ENCODE measurements around the gene MYO18A.
A peak's percentile ranks its signal among the peaks of the same experiment; 100 is the strongest.
"Not testable (repeated sequence)": the region's sequence is repeated elsewhere in the genome, so short reads cannot be mapped to it uniquely, and the experiment has no call there.

The MYO18A gene, protein sequence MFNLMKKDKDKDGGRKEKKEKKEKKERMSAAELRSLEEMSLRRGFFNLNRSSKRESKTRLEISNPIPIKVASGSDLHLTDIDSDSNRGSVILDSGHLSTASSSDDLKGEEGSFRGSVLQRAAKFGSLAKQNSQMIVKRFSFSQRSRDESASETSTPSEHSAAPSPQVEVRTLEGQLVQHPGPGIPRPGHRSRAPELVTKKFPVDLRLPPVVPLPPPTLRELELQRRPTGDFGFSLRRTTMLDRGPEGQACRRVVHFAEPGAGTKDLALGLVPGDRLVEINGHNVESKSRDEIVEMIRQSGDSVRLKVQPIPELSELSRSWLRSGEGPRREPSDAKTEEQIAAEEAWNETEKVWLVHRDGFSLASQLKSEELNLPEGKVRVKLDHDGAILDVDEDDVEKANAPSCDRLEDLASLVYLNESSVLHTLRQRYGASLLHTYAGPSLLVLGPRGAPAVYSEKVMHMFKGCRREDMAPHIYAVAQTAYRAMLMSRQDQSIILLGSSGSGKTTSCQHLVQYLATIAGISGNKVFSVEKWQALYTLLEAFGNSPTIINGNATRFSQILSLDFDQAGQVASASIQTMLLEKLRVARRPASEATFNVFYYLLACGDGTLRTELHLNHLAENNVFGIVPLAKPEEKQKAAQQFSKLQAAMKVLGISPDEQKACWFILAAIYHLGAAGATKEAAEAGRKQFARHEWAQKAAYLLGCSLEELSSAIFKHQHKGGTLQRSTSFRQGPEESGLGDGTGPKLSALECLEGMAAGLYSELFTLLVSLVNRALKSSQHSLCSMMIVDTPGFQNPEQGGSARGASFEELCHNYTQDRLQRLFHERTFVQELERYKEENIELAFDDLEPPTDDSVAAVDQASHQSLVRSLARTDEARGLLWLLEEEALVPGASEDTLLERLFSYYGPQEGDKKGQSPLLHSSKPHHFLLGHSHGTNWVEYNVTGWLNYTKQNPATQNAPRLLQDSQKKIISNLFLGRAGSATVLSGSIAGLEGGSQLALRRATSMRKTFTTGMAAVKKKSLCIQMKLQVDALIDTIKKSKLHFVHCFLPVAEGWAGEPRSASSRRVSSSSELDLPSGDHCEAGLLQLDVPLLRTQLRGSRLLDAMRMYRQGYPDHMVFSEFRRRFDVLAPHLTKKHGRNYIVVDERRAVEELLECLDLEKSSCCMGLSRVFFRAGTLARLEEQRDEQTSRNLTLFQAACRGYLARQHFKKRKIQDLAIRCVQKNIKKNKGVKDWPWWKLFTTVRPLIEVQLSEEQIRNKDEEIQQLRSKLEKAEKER (N-terminal part only)

DNA sequence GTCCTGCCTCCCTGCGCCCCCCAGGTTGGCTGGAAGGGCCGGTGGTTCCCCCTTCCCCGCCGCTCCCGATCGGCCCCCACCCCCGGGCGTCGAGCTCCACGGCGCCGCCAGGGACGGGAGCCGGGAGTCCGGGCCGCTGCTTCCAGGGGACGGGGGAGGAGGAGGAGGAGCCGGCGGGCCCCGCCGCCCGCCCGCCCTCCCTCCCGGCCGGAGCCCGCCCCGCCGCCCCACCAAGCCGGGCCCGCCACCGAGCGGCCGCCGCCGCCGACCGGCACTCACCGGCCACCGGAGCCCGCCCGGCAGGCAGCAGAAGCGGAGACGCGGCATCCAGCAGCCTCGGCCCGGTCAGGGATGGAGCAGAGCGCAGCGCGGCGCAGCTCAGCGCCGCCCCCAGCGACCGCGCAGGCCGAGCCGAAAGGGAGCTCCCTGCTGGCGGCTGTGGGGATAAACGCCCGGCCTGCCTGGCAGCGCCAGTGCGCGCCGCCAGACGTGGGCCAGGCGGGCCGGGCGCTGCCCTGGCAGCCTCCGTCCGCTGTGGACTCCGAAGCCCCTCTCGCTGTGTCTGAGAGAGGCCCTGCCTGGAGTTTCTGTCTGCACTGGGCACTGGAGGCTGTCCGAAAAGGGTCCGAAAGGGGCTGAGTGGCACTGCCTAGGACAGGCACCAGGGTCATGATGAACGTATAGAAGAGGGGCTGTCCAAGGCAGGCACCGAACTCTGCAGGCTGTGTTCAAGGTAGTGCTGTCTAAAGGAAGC lies at the start of gene MYO18A:
MYO18A (minus strand) TSS at position 365 of the 754 bp plus-strand sequence. CDS start 13,458 bp downstream, outside the sequence.
- Mint-ChIP-seq H3K27me3 (peaks cover 7% of the 10 kb centered on the region), H3K36me3 (ENCODE audit: low read depth) (no peaks in the 10 kb centered on the region), H3K4me3 (peak within 1 kb of the TSS; percentile 66), H3K27ac (no peak within 1 kb of the TSS), H3K9me3 (no peaks in the 10 kb centered on the region), H3K4me1 (ENCODE audit: low read depth) (peaks cover 35% of the 10 kb centered on the region)

DNA sequence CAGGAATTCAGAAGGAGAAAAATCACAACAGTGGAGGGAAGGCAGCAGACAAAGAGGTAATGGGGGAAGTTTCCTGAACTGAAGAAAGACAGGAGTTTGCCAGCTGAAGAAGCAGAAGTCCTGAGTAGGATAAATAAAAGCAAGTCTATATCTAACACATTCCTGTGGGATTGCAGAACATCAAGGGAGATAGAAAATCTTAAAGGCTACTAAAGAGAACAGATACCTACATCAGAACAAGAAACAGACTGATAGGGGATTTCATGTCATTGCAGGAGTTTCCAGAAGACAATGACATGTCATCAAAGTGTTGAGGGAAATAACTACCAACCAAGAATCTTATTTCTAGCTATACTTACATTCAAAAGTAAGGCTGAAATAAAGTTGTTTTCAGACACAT lies 45.2 kb upstream of the MYO18A start:
- no peaks in the 10 kb centered on the region for H3K36me3 Mint-ChIP-seq (ENCODE audit: low read depth)
- no peak overlapping the region for H3K4me3 Mint-ChIP-seq
- peaks cover 5% of the 10 kb centered on the region for H3K4me1 Mint-ChIP-seq (ENCODE audit: low read depth)
- no peaks in the 10 kb centered on the region for H3K27me3 Mint-ChIP-seq
- H3K27ac Mint-ChIP-seq: no peak overlapping the region
- no peaks in the 10 kb centered on the region for H3K9me3 Mint-ChIP-seq

DNA sequence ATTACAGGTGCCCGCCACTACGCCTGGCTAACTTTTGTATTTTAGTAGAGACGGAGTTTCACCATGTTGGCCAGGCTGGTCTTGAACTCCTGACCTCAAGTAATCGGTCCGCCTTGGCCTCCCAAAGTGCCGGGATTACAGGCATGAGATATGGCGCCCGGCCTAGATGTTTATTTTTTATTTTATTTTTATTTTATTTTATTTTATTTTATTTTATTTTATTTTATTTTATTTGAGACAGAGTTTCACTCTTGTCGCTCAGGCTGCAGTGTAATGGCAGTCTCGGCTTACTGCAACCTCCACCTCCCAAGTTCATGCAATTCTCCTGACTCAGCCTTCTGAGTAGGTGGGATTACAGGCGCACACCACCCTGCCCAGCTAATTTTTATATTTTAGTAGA lies 41.1 kb upstream of the MYO18A start:
- not testable (repeated sequence) for H3K4me1 Mint-ChIP-seq (ENCODE audit: low read depth); H3K4me3 Mint-ChIP-seq; H3K27me3 Mint-ChIP-seq; H3K27ac Mint-ChIP-seq; H3K9me3 Mint-ChIP-seq; H3K36me3 Mint-ChIP-seq (ENCODE audit: low read depth)

DNA sequence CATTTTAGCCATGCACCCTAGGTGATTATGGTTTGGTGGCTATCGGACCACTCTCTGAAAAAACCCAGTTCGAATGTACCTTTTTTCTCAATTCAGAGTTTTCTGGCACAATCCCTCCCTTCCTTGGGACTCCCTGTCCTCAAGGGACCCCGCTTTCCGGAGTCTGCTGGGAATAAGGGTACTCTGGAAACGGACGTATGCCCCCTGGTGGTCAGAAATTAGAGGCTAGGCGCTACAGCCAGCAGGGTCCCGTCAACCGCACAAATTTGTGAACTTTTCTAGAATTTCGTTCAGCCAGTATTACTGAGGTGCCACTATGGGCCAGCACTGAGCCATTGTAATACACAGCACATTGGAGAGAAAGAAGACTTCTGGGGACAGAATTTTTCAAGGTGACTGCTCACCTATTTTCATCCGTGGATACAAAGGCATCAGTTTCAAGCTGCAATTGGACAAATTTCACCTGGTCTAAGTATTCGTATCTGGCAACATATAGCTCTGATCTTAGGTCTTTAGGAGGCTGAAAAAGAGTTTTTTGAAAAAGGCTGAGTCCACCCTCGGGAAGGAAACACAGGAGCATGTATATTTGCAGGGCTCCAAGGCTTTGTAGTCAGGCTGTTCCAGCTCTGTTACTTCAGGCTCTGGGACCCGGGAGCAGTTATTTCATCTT lies 39.3 kb upstream of the MYO18A start:
- Mint-ChIP-seq H3K27ac (no peak overlapping the region), H3K36me3 (ENCODE audit: low read depth) (no peaks in the 10 kb centered on the region), H3K4me1 (ENCODE audit: low read depth) (peaks cover 4% of the 10 kb centered on the region), H3K27me3 (no peaks in the 10 kb centered on the region), H3K9me3 (no peaks in the 10 kb centered on the region), H3K4me3 (no peak overlapping the region)

DNA sequence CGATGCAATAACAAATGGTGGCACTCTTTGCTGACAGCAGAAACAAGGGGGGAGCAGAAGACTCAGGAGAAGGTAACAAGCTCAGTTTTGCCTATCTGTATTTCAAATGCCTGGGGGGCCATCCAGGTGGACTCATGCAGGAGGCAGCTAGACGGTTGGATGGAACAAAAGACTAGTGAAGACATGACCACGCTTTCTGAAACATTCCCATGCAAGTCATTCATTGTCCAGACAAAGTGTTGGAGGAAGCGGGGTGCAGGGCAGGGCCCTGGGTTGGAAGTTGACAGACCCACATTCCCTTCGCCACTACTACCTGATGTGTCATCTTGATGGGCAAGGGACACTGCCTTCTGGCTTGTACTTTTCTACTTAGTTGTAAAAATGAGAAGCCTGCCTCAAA lies 36.7 kb upstream of the MYO18A start:
- H3K27me3 Mint-ChIP-seq: no peaks in the 10 kb centered on the region
- no peak overlapping the region for H3K27ac Mint-ChIP-seq
- H3K4me3 Mint-ChIP-seq: no peak overlapping the region

DNA sequence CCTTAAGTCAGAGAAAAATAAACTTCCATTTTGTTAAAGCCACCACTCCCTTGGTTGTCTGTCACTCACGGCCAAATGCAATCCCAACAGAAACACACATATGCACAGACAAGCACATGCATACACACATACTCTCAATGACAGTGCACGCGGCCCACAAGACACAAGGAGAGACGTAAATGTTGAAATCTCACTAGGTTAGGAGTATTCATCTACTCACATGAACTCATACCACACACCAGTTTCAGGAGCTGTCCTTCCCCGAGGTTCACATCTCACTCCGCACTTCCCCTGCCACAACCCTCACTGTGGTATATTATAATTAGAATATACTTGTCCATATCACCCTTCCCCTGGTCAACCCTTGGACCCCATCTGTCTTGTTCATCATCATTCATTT lies 36.0 kb upstream of the MYO18A start:
- Mint-ChIP-seq H3K27me3 (no peaks in the 10 kb centered on the region), H3K4me1 (ENCODE audit: low read depth) (peaks cover 4% of the 10 kb centered on the region), H3K27ac (no peak overlapping the region), H3K4me3 (no peak overlapping the region), H3K36me3 (ENCODE audit: low read depth) (no peaks in the 10 kb centered on the region), H3K9me3 (no peaks in the 10 kb centered on the region)

More for the DNA sequence above, 36.7 kb upstream of the MYO18A start:
- Mint-ChIP-seq H3K4me1 (ENCODE audit: low read depth) (peaks cover 4% of the 10 kb centered on the region), H3K9me3 (no peaks in the 10 kb centered on the region), H3K36me3 (ENCODE audit: low read depth) (no peaks in the 10 kb centered on the region)

DNA sequence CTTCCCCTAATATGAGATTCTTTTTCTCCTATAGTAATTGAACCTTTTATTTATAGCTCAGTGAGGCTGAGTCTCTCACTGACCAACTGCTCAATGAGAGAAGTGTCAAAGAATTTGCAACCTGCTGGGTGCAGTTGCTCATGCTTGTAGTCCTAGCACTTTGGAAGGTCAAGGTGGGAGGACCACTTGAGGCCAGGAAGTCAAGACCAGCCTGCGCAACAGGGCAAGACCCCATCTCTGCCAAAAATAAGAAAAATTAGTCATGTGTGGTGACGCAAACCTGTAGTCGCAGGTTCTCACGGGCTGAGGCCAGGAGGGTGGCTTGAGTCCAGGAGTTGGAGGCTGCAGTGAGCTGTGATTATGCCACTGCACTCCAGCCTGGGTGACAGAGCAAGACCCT lies 35.5 kb upstream of the MYO18A start:
- H3K27me3 Mint-ChIP-seq: no peaks in the 10 kb centered on the region
- H3K4me3 Mint-ChIP-seq: no peak overlapping the region
- H3K4me1 Mint-ChIP-seq (ENCODE audit: low read depth): peaks cover 4% of the 10 kb centered on the region
- no peak overlapping the region for H3K27ac Mint-ChIP-seq
- H3K9me3 Mint-ChIP-seq: no peaks in the 10 kb centered on the region
- H3K36me3 Mint-ChIP-seq (ENCODE audit: low read depth): no peaks in the 10 kb centered on the region

DNA sequence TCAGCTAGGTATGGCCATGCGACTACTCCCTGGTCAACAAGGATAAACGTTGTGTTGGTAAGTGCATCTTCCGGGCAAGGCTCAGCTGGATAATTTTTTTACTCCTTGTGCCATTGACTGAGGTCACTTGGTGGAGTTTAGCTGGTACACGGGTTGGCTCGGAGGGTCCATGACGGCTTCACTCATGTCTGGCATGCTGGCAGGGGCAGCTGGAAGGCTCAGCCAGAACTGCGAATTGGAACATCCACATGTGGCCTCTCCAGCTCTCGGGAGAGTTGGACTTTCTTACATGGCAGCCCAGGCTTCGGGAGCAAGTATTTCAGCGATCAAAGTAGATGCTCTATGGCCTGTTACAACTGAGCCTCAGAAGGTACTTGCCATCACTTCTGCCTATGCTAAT lies 35.0 kb upstream of the MYO18A start:
- no peak overlapping the region for H3K27ac Mint-ChIP-seq
- peaks cover 4% of the 10 kb centered on the region for H3K4me1 Mint-ChIP-seq (ENCODE audit: low read depth)
- H3K27me3 Mint-ChIP-seq: no peaks in the 10 kb centered on the region
- no peak overlapping the region for H3K4me3 Mint-ChIP-seq
- no peaks in the 10 kb centered on the region for H3K36me3 Mint-ChIP-seq (ENCODE audit: low read depth)
- no peaks in the 10 kb centered on the region for H3K9me3 Mint-ChIP-seq

DNA sequence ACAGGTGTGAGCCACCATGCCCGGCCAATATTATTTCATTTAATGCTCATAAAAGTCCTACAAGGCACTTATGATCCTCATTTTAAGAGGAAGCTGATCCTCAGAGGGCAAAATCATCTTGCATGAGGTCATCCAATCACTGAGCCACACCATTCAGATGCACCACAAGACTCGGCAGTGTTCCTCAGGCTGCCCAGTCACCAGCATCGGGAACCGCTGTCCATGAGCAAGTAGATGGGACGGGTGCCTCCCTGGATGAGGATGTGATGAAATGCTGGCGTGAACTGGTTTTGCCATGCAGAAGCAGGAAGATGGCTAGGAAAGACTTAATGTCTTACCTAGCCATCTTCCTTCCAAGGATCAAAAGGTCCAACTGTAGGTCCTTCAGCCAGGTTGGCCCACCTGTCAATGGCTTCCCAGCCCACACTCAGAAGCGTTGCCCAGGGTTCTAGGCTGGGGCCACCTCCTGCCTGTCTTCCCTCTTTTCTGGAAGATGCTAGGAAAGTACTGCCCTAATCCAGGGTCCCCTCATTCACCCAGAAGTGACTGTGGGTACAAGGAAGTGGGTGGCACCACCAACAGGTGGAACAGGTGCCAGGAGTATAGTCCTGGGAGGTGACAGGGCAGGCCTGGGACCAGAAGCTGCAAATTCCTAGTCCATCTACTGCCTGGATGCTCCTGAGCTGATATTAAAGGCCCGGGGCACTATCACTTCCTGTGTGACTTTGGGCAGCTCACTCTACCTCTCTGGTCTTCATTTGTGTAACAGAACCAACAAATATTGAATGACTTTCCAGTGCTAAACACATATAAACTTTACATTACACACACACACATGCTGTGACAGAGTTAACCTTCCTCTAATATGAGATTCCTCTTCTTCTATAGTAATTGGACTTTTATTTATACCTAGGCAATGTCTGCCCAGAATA lies 34.3 kb upstream of the MYO18A start:
- no peaks in the 10 kb centered on the region for H3K27me3 Mint-ChIP-seq
- no peak overlapping the region for H3K4me3 Mint-ChIP-seq
- H3K4me1 Mint-ChIP-seq (ENCODE audit: low read depth): peaks cover 2% of the 10 kb centered on the region
- no peak overlapping the region for H3K27ac Mint-ChIP-seq
- no peaks in the 10 kb centered on the region for H3K36me3 Mint-ChIP-seq (ENCODE audit: low read depth)
- H3K9me3 Mint-ChIP-seq: no peaks in the 10 kb centered on the region

DNA sequence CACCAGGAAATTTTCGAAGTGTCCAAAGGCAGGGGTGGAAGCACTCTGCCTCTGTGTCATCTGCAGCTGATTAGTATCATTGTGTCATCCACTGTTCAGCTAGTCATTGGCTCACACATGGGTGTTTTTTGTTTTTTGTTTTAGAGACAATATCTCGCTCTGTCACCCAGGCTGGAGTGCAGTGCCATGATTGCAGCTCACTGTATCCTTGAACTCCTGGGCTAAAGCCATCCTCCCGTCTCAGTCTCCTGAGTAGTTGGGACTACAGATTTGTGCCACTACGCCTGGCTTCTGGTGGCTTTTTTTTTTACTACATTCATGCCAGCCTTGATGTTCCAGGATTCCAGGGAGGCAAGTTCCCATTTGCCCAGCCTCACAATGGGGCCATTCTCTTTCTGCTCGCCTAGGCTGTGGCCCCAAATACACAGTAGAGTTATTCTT lies 32.5 kb upstream of the MYO18A start:
- Mint-ChIP-seq H3K4me1 (ENCODE audit: low read depth) (no peaks in the 10 kb centered on the region), H3K9me3 (no peaks in the 10 kb centered on the region), H3K4me3 (no peak overlapping the region), H3K36me3 (ENCODE audit: low read depth) (no peaks in the 10 kb centered on the region), H3K27ac (no peak overlapping the region), H3K27me3 (no peaks in the 10 kb centered on the region)

DNA sequence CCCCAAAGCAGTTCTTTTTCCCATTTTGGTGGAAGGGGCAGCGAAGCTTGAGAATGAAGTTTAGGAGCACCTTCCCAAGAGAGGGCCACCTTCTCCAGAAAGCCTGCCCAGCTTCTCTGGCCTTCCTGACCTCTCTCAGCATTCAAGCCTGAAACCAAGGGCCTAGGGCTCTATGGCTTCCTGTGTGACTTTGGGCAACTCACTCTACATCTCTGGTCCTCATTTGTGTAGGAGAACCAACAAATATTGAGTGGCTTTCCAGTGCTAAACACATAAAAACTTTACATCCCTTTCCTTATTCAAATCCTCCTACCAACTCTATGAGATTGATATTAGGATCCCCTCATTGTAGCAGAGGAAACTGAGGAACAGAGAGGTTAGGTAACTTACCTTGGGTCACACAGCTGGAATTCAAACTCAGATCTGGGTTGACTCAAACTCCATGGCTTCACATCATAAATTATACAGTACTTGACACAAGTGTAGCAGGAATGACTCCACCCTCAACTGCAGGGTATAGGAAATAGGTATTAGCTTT lies 32.0 kb upstream of the MYO18A start:
- Mint-ChIP-seq H3K27ac (no peak overlapping the region), H3K4me3 (no peak overlapping the region), H3K27me3 (no peaks in the 10 kb centered on the region), H3K36me3 (ENCODE audit: low read depth) (no peaks in the 10 kb centered on the region), H3K9me3 (no peaks in the 10 kb centered on the region), H3K4me1 (ENCODE audit: low read depth) (no peaks in the 10 kb centered on the region)

DNA sequence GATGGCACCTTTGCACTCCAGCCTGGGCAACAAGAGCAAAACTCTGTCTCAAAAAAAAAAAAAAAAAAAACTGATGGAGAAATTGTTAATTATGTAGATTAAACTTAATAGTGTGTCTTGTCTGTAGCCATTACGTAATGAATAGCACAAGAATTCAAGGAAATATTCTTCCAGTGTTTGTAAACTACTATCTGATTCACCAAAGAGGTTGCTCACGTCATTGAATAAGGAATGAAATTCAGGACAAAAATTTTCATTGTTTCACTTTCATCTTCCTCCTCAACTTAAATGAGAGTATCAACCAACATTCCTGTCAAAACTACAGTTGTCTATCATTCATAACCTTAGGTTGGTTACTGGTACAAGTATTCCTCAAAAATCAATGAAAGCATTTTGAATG lies 30.7 kb upstream of the MYO18A start:
- H3K9me3 Mint-ChIP-seq: no peaks in the 10 kb centered on the region

DNA sequence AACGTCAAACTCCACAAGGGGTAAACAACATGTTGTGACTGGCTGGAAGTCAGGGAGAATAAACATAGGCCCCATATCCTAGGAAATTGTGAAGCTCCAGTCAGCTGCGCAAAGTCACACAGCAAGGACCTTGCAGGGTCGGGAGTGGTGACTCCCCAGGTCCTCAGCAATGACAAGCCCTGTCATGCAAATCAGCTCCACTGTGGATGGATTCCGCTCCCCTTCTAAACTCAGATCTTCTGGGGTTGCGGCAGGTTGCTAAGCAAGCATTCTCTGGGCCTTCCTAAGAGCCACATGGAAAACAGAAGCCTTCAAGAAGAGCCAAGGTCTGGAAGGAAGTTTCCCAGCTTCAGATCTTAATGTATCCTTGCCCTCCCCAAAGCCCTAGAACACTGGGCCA lies 28.9 kb upstream of the MYO18A start:
- no peaks in the 10 kb centered on the region for H3K9me3 Mint-ChIP-seq
- H3K27me3 Mint-ChIP-seq: peaks cover 5% of the 10 kb centered on the region
- H3K4me3 Mint-ChIP-seq: no peak overlapping the region
- no peak overlapping the region for H3K27ac Mint-ChIP-seq
- no peaks in the 10 kb centered on the region for H3K4me1 Mint-ChIP-seq (ENCODE audit: low read depth)
- H3K36me3 Mint-ChIP-seq (ENCODE audit: low read depth): no peaks in the 10 kb centered on the region

More for the DNA sequence above, 30.7 kb upstream of the MYO18A start:
- Mint-ChIP-seq H3K4me1 (ENCODE audit: low read depth) (no peaks in the 10 kb centered on the region), H3K27ac (no peak overlapping the region), H3K27me3 (no peaks in the 10 kb centered on the region), H3K4me3 (no peak overlapping the region), H3K36me3 (ENCODE audit: low read depth) (no peaks in the 10 kb centered on the region)

Data from stimulated activated naive CD8-positive, alpha-beta T cell treated with anti-CD3 and anti-CD28 coated beads, Interleukin-15, Interleukin-2, amounts not matched to agents 100 ng/mL and 50 ng/mL, for 24 hours (primary cell).